HepG2 (cell line): ENCODE results near the gene IPO13. TPM values are rescaled to one million over a fixed set of nuclear protein-coding genes. Genes with fewer than 3 reads are reported as not detected.

ENCODE experiments used
- ATAC-seq: fragments of 200-7000 bp; cut with Tn5 transposase; 3 replicates; pipeline ENCODE4 v1.9.1; 2020; ENCODE audit warnings: mild to moderate bottlenecking, moderate library complexity
- BruUV-seq: library from RNA; stranded (reverse); fragments of 400-500 nt; replicated peaks from 2 replicates; lab custom pipeline; 2021; lab: Mats Ljungman, UMichigan
- CTCF ChIA-PET: fragments of 300-600 bp; formaldehyde crosslinking; extraction: SDS; loops from one replicate; lab custom pipeline; 2021; ENCODE audit warnings: low total read pairs, inconsistent platforms, low intra/inter-chr PET ratio; lab: Yijun Ruan, JAX
- POLR2A ChIA-PET: fragments of 350-600 bp; sonication (Branson Sonifier 250); formaldehyde crosslinking; loops from one replicate; lab custom pipeline; 2020; ENCODE audit warnings: antibody characterized with exemption, inconsistent platforms; lab: Yijun Ruan, JAX
- DNase-seq: peaks from one replicate; pipeline ENCODE4 v3.0.0-alpha.2; 2015; ENCODE audit warnings: low spot score
- FAIRE-seq: peaks from 3 replicates; lab custom pipeline; 2011; peaks lifted over from hg19 to GRCh38; lab: Jason Lieb, UNC
- H2AFZ ChIP-seq: one replicate; pipeline ENCODE4 v1.6.1; 2011; ENCODE audit warnings: low read length, inconsistent platforms
- H3K27ac ChIP-seq: fragments of 300-600 bp; 3 replicates; pipeline ENCODE4 v1.8.0; 2011; ENCODE audit warnings: mixed run types, mild to moderate bottlenecking, mixed read lengths, low read length, inconsistent platforms; ENCODE audit not compliant: insufficient read depth; ENCODE audit errors: extremely low read length
- H3K27me3 ChIP-seq, 2 experiments: fragments of 200-600 bp in 1 of 2; 2 replicates in 1 of 2; 3 replicates in 1 of 2; pipeline versions ENCODE4 v1.6.0 to v1.8.0; 2011; ENCODE audit warnings: low read length in 2 of 2, mild to moderate bottlenecking in 2 of 2, moderate library complexity in 2 of 2, inconsistent platforms in 1 of 2; ENCODE audit not compliant: insufficient read depth in 2 of 2, control insufficient read depth in 1 of 2
- H3K36me3 ChIP-seq, 2 experiments: fragments of 200-600 bp in 1 of 2; replicated peaks in 1 of 2; 2 replicates in 1 of 2; 3 replicates in 1 of 2; pipeline versions ENCODE4 v1.5.1 to v1.8.0; 2011; ENCODE audit warnings: low read length in 2 of 2, inconsistent platforms in 1 of 2; ENCODE audit not compliant: insufficient read depth in 2 of 2, control insufficient read depth in 1 of 2
- H3K4me1 ChIP-seq: 2 replicates; pipeline ENCODE4 v1.5.1; 2012; ENCODE audit warnings: low read length, inconsistent platforms; ENCODE audit not compliant: insufficient read depth
- H3K4me2 ChIP-seq: 2 replicates; pipeline ENCODE4 v1.6.0; 2011; ENCODE audit warnings: low read depth, low read length, inconsistent platforms
- H3K4me3 ChIP-seq, 3 experiments: fragments of 200-600 bp in 1 of 3; sonication (generic), shearing (Covaris generic) in 1 of 3; replicated peaks in 1 of 3; 2 replicates each; pipeline ENCODE4 v1.5.1; 2011 to 2016; ENCODE audit warnings: low read length in 3 of 3, inconsistent platforms in 2 of 3, low read depth in 2 of 3, mild to moderate bottlenecking in 2 of 3, control low read depth in 1 of 3, mixed read lengths in 1 of 3; ENCODE audit not compliant: insufficient read depth in 1 of 3
- H3K79me2 ChIP-seq: one replicate; pipeline ENCODE4 v1.6.1; 2011; ENCODE audit warnings: low read length, inconsistent platforms; ENCODE audit not compliant: insufficient read depth
- H3K9ac ChIP-seq: 2 replicates; pipeline ENCODE4 v1.6.0; 2011; ENCODE audit warnings: mild to moderate bottlenecking, low read depth, low read length, inconsistent platforms; ENCODE audit not compliant: insufficient read depth
- H3K9me3 ChIP-seq: 2 replicates; pipeline ENCODE4 v1.5.1; 2012; ENCODE audit warnings: mild to moderate bottlenecking, low read length
- H4K20me1 ChIP-seq: 2 replicates; pipeline ENCODE4 v1.6.0; 2011; ENCODE audit warnings: inconsistent platforms, mild to moderate bottlenecking, low read length, moderate library complexity; ENCODE audit not compliant: insufficient read depth
- FOXM1 ChIP-seq: sonication (generic); formaldehyde crosslinking; IDR thresholded peaks from 2 replicates; pipeline ENCODE4 v1.5.0; 2020; ENCODE audit warnings: missing genetic modification reagents
- KLF9 ChIP-seq: IDR thresholded peaks from 2 replicates; pipeline ENCODE4 v1.6.1; 2016; ENCODE audit warnings: low read depth
- MBD4 ChIP-seq: IDR thresholded peaks from 2 replicates; pipeline ENCODE4 v1.6.1; 2012; ENCODE audit warnings: low read length, inconsistent platforms, borderline replicate concordance
- PRDM4 ChIP-seq: sonication (generic); formaldehyde crosslinking; IDR thresholded peaks from 2 replicates; pipeline ENCODE4 v1.9.0; 2021; ENCODE audit warnings: missing genetic modification reagents, borderline replicate concordance
- RBM22 ChIP-seq: fragments of 200-400 bp; formaldehyde crosslinking; optimal IDR thresholded peaks from 2 replicates; pipeline ENCODE3; 2017; ENCODE audit warnings: mild to moderate bottlenecking, low read length, moderate library complexity
- SP4 ChIP-seq: sonication (generic); formaldehyde crosslinking; IDR thresholded peaks from 2 replicates; pipeline ENCODE4 v1.8.1; 2023; ENCODE audit warnings: mild to moderate bottlenecking, missing genetic modification reagents
- U2AF1 ChIP-seq: fragments of 200-400 bp; formaldehyde crosslinking; optimal IDR thresholded peaks from 2 replicates; pipeline ENCODE3; 2017; ENCODE audit warnings: mild to moderate bottlenecking, low read depth, low read length
- XBP1 ChIP-seq: sonication (generic); formaldehyde crosslinking; IDR thresholded peaks from 2 replicates; pipeline ENCODE4 v1.5.0; 2020; ENCODE audit warnings: missing genetic modification reagents
- ZBTB38 ChIP-seq: sonication (generic); formaldehyde crosslinking; IDR thresholded peaks from 2 replicates; pipeline ENCODE4 v1.5.1; 2020; ENCODE audit warnings: mild to moderate bottlenecking, missing genetic modification reagents
- ZNF274 ChIP-seq: sonication (generic); formaldehyde crosslinking; IDR thresholded peaks from 2 replicates; pipeline ENCODE4 v1.5.1; 2020; ENCODE audit warnings: mild to moderate bottlenecking, missing genetic modification reagents
- ZNF460 ChIP-seq: sonication (generic); formaldehyde crosslinking; IDR thresholded peaks from 2 replicates; pipeline ENCODE4 v1.5.1; 2020; ENCODE audit warnings: missing genetic modification reagents, mild to moderate bottlenecking, borderline replicate concordance
- ZNF724P ChIP-seq: sonication (generic); formaldehyde crosslinking; IDR thresholded peaks from 2 replicates; pipeline ENCODE4 v1.8.0; 2022; ENCODE audit warnings: missing genetic modification reagents, borderline replicate concordance
- ZSCAN20 ChIP-seq: sonication (generic); formaldehyde crosslinking; IDR thresholded peaks from 2 replicates; pipeline ENCODE4 v1.4.0; 2020; ENCODE audit warnings: missing genetic modification reagents, mild to moderate bottlenecking, borderline replicate concordance
- ZSCAN21 ChIP-seq: sonication (generic); formaldehyde crosslinking; IDR thresholded peaks from 2 replicates; pipeline ENCODE4 v1.8.0; 2022; ENCODE audit warnings: mild to moderate bottlenecking, missing genetic modification reagents, moderate library complexity, borderline replicate concordance
- WGBS: methylation state at CpG from one replicate; pipeline ENCODE4 v1.1.6; 2017; ENCODE audit warnings: low lambda C conversion rate; 5-methylcytosine and 5-hydroxymethylcytosine counted together
- in situ Hi-C: cut with HindIII; loops from 2 replicates; pipeline ENCODE4 v1.10.0; 2017; ENCODE audit warnings: low pct_unique_long_range_greater_than_20kb; ENCODE audit not compliant: extremely low pct_ligation_motif_present
- intact Hi-C: fragments of 100-400 bp; cut with micrococcal nuclease; formaldehyde crosslinking; loops from one replicate; pipeline ENCODE4 v1.10.0; 2022; ENCODE audit not compliant: unreplicated experiment
- polyA plus RNA-seq, 8 experiments: library from polyadenylated mRNA; depleted of rRNA in 3 of 8; stranded (reverse) in 7 of 8; unstranded in 1 of 8; fragments of >200 nt; fragmentation: Illumina TruSeq in 4 of 8; extraction: Trizol in 4 of 8; gene quantifications; 2 replicates each; pipeline versions ENCODE4 v1.2.1 to v1.2.3, GENCODE V29; 2011 to 2016; ENCODE audit warnings: low read depth in 4 of 8, missing spikeins in 1 of 8, mixed read lengths in 1 of 8; ENCODE audit not compliant: insufficient read depth in 1 of 8
- total RNA-seq, 5 experiments: library from RNA; depleted of rRNA; stranded (reverse); fragments of >200 nt; fragmentation: Illumina TruSeq; extraction: Trizol; gene quantifications; 2 replicates each; pipeline ENCODE4 v1.2.3, GENCODE V29; 2016; ENCODE audit warnings: low read depth in 1 of 5

Gene IPO13
- total and polyA plus RNA-seq, 2 of the 13 experiments (the other 11 are each of a cell fraction or from before 2014, with no cell fraction given), result 12.9 to 15.6 TPM

GRCh38 chr1:43952731-43953346 is 6.1 kb downstream of the IPO13 start:
- ATAC-seq (no peak), DNase-seq (no peak), FAIRE-seq (no peak)
- no TSS peak for BruUV-seq
- Histone ChIP-seq H3K79me2 (peaks cover 2% of the 10 kb centered on the region), H3K36me3 (peaks cover 0 to 12% of the 10 kb centered on the region in 2 experiments; a peak in 3 of 5 replicates), H3K4me1 (peaks cover 11% of the 10 kb centered on the region), H3K27ac (no peak overlapping the region), H3K27me3 (no peaks in the 10 kb centered on the region), H4K20me1 (no peaks in the 10 kb centered on the region), H3K4me3 (no peak overlapping the region), H2AFZ (no peak overlapping the region), H3K9ac (no peak overlapping the region), H3K4me2 (no peak overlapping the region), H3K9me3 (no peaks in the 10 kb centered on the region)
- ChIA-PET CTCF (no interaction called here), POLR2A (no interaction called here)
- no peak for TF ChIP-seq ZNF274 (CRISPR knock-in tag)
- 82% methylated on average over 4 of the region's 8 CpGs for WGBS
- in situ Hi-C loops (no loop called here), intact Hi-C loops (no loop called here)

- Histone ChIP-seq H2AFZ (no peak overlapping the region), H3K4me3 (no peak overlapping the region)
- in situ Hi-C loops (no loop called here), intact Hi-C loops (no loop called here)
- CTCF ChIA-PET, result no interaction called here
- WGBS, result 98% methylated on average over 3 of the region's 3 CpGs
- TF ChIP-seq ZBTB38 (CRISPR knock-in tag) (no peak), KLF9 (CRISPR knock-in tag) (no peak), PRDM4 (no peak), SP4 (CRISPR knock-in tag) (no peak), ZSCAN21 (CRISPR knock-in tag) (no peak), ZNF724P (CRISPR knock-in tag) (no peak), RBM22 (no peak), MBD4 (no peak), U2AF1 (no peak), FOXM1 (CRISPR knock-in tag) (no peak), XBP1 (no peak), ZNF460 (CRISPR knock-in tag) (no peak), ZSCAN20 (CRISPR knock-in tag) (no peak)
- TF ChIP-seq, all 625 proteins: peak for 0
- ATAC-seq (no peak), DNase-seq (no peak), FAIRE-seq (no peak)
- Histone ChIP-seq H3K27me3 (no peaks in the 10 kb centered on the region), H3K36me3 (peaks cover 0 to 15% of the 10 kb centered on the region in 2 experiments; a peak in 3 of 5 replicates), H4K20me1 (no peaks in the 10 kb centered on the region), H3K27ac (no peak overlapping the region), H3K79me2 (no peaks in the 10 kb centered on the region), H3K4me2 (no peak overlapping the region), H3K9me3 (no peaks in the 10 kb centered on the region), H3K4me1 (peaks cover 6% of the 10 kb centered on the region), H3K9ac (no peak overlapping the region)
- no TSS peak for BruUV-seq
- POLR2A ChIA-PET, result no interaction called here
These were observed 6.6 kb downstream of the IPO13 start for GRCh38 chr1:43953361-43953760.
